Measurements from ENCODE around the gene SPAG6.

SPAG6 gene

DNA sequence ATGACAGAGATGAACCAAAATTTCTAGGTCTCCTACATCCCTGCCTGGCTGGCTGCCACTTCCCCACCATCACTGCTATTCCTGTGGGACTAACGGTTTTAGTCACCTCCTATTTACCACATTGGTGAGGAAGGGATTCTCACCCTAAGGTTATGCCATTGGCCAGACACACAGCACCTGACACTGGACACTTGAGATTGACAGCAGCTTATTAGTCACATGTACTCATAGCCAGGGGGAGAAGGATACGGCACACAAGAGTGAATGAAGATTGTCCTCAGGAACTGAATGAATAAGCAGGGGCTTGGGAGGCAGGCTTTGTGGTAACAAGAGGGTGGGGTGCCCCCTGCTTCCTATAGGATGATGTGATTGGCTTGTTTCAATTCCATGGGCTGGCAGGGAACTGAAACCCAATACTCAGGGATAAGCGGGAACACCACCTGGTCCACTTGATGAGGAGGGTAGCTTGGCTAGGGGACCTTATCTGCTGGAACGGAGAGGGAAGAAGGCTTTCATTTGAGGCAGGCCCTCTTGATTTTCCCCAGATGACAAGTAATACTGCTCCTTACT lies 99.0 kb downstream of the SPAG6 start:
- DNase-seq: no peak
- no peak for TF ChIP-seq POLR2A (IDR thresholded peaks at IDR 0.05; ENCODE audit: low read length)
- no peak for TF ChIP-seq GATA1 (IDR thresholded peaks at IDR 0.05; ENCODE audit: low read depth, low read length)

DNA sequence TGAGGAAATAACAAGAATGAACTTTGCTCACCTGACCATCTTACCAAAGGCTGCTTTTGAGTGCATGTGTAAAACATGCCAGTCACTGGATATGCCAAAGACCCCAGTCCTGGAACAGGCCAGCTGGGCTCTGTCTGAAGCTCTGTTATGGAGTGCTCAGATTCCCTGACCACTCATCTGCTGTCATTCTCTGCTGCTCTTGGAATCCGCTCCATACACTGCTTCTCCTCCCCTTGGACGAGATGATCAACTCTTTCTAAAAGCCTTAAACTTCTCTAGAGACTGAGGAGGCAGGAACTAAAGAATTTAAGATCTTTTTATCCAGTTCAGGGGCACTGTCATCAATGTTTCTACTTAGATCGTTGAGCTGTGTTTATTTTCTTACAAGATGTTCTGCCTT lies 100.2 kb downstream of the SPAG6 start:
- no peak for DNase-seq
- TF ChIP-seq POLR2A (IDR thresholded peaks at IDR 0.05; ENCODE audit: low read length): no peak
- TF ChIP-seq GATA1 (IDR thresholded peaks at IDR 0.05; ENCODE audit: low read depth, low read length): no peak

DNA sequence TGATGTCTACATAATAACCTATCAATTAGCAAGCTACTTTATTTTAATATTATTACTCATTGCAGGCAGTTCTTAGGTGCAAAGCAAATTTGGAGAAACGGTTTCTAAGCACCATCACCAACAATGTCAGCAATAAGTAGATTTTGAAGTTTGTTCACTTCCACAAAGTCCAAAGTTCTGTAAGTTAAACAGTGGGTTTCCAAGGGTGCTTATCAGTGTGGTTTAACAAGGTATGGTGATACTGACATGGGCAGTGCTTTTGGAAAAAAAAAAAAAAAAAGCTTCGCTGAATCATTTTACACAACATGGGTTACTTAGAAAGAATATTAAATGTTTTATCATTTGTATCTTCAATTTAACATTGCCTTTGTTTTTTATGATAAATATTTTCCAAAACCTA lies 101.8 kb downstream of the SPAG6 start:
- TF ChIP-seq POLR2A (IDR thresholded peaks at IDR 0.05; ENCODE audit: low read length) (no peak), GATA1 (IDR thresholded peaks at IDR 0.05; ENCODE audit: low read depth, low read length) (no peak)
- no peak for DNase-seq

DNA sequence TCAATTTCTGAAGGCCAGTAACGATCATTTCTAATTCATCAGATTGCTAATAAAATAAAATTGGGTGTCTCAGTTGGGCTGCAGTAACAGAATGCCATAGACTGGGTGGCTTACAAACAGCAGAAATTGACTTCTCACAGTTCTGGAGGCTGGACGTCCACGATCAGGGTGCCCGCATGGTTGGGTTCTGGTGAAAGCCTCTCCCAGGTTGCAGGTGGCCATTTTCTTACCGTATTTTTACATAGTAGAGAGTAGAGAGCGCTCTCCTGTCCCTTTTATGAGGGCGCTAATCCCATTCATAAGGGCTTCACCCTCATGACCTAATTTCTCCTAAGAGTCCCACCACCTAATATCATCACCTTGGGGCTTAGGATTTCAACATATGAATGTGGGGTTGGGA lies 106.0 kb downstream of the SPAG6 start:
- no peak for DNase-seq
- TF ChIP-seq POLR2A (IDR thresholded peaks at IDR 0.05; ENCODE audit: low read length) (no peak), GATA1 (IDR thresholded peaks at IDR 0.05; ENCODE audit: low read depth, low read length) (no peak)

DNA sequence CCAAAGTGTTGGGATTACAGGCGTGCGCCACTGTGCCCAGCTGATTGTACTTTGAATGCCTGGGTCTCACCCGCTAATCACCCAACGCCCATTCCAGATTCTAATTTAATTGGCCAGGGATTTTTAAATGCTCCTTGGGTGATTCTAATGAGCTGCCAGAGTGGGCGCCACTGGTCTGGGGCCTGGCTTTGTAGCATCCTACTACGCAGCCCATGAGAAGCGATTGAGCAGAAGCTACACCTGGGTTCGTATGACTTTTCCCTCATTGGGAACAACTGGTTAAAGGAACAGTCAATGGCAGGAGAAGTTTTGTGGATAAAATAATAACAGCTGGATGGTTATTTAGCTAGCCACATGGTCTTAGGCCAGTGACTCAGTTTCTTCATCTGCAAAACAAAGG lies 108.0 kb downstream of the SPAG6 start:
- no peak for TF ChIP-seq GATA1 (IDR thresholded peaks at IDR 0.05; ENCODE audit: low read depth, low read length)
- no peak for TF ChIP-seq POLR2A (IDR thresholded peaks at IDR 0.05; ENCODE audit: low read length)
- peak in 1 of 2 experiments; percentile 7 for DNase-seq

DNA sequence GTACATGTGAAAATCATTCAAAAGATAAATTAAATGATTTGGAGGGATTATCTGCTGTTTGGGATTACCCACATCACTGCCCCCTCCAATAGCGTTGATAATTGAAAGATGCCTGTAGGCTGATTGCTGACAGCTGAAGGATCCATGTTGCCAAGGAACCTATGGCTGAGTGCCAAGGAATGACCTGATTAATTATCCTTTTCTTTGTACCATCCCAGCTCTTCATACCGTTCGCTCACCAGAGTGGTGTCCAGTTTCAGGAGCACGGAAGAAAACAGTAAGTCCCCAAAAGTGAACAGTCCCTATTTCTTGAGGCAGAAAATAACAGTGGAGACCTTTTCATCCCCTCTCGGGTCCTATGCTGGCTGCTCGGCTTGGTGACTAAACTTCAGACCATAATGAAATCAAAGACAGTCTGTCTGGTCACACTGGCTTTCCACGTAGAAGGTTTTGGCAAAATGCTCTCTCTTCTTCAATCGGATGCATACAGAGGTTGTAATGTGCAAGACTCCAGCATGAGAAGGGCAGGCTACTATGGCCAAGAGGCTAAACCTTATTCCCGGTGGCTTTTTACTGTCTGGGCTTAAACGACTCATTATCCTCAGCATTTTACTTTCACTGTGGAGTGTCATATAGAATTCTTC lies 108.8 kb downstream of the SPAG6 start:
- TF ChIP-seq POLR2A (IDR thresholded peaks at IDR 0.05; ENCODE audit: low read length) (no peak), GATA1 (IDR thresholded peaks at IDR 0.05; ENCODE audit: low read depth, low read length) (no peak)
- DNase-seq: no peak

DNA sequence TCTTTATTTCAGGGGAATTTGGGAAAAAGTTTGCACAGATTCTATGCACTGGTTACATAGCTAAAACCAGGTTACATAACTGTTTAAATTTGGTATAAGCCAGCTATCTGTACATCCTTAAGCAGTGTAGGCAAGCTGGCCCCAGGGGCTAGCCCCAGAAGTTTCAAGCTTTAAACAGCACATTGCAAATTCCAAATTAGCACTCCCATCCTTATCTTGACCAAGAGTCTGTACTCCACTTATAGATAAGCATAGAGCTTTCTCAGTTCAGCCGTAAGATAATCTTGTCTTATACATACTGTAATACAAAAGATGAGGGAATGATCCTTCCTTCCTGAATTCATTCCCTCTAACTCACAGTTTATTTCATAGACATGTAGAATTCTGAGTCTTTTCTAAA lies 109.3 kb downstream of the SPAG6 start:
- TF ChIP-seq POLR2A (IDR thresholded peaks at IDR 0.05; ENCODE audit: low read length) (no peak), GATA1 (IDR thresholded peaks at IDR 0.05; ENCODE audit: low read depth, low read length) (no peak)
- peak; percentile 19 to 63 for DNase-seq

DNA sequence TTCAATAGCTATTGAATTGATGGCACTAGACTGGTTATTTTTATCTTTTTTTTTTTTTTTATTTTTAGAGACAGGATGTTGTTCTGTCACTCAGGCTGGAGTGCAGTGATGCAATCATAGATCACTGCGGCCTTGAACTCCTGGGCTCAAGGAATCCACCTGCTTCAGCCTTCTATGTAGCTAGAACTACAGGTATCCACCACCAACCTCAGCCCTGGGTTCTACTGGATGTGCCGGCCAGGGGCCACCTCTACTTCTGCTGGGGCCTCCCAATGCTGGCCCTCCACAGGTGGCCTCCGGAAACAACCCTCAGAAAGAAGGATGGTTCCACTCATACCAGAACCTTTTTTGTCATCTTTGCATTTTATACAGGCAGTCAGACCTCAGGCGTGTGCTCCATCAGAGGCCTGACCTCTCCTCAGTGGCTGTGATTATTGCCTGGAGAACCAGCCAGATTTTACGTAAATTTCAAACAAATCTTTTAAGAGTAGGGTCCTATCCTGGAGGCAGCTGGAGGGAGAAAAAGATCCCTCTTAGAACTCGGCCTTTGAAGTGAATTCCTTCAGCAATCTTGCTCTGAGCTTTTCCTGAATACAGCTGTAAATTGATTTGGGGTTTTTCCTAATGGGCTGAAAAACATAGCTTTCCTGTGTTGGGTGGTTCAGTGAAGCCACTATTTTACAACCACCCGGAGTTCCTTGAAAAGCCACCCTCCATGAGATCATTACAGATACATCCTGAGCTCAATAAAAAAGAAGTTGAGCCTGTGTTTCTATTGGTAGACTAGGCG lies 110.0 kb downstream of the SPAG6 start:
- TF ChIP-seq GATA1 (IDR thresholded peaks at IDR 0.05; ENCODE audit: low read depth, low read length): no peak
- no peak for TF ChIP-seq POLR2A (IDR thresholded peaks at IDR 0.05; ENCODE audit: low read length)
- no peak for DNase-seq

DNA sequence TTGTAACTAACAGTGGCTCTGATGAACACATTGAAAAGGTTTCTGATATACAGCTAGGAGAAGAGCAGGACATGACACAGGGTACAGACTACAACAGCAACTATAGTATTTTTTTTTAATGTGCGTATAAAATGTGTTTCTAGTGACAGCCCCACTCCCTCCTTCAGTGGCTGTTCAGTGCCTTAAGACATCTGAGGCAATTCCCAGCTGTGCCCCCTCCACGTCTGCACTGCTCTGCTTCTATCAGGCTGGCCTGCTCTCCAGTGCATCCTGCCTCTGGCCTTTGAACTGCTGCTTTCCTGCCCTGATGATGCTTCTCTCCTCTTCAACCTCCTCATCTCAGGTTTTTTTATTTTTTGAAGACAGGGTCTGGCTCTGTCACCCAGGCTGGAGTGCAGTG lies 111.2 kb downstream of the SPAG6 start:
- no peak for DNase-seq
- no peak for TF ChIP-seq POLR2A (IDR thresholded peaks at IDR 0.05; ENCODE audit: low read length)
- no peak for TF ChIP-seq GATA1 (IDR thresholded peaks at IDR 0.05; ENCODE audit: low read depth, low read length)

DNA sequence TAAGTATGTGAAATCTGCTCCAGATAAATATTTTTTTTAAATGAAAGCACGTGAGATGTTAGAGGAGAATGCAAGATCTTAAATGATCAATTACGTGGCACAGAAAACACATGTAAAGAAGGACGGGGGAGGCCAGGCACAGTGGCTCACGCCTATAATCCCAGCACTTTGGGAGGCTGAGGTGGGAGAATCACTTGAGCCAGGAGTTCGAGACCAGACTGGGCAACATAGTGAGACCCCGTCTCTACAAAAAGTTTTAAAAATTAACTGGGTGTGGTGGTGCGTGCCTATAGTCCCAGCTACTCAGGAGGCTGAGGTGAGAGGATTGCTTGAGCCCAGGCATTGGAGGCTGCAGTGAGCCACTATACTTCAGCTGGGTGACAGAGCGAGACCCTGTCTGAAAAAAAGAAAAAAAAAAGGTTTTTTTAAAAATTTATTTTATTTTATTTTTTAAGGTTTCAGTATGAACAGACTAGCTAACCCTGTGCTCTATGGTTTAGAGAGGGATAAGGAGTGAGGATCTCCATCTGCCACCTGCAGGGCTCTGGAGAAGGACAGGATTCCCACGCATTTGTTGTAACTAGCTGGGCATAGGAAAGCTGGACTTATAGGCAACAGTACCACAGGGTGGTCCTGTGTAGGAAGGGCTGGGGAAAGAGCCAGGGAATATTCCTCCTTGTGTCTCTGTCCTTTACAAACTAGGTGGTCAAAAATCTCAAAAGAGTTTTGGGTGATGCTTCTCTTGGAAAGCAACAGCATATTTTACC lies 113.2 kb downstream of the SPAG6 start:
- no peak for DNase-seq
- TF ChIP-seq POLR2A (IDR thresholded peaks at IDR 0.05; ENCODE audit: low read length) (no peak), GATA1 (IDR thresholded peaks at IDR 0.05; ENCODE audit: low read depth, low read length) (no peak)

DNA sequence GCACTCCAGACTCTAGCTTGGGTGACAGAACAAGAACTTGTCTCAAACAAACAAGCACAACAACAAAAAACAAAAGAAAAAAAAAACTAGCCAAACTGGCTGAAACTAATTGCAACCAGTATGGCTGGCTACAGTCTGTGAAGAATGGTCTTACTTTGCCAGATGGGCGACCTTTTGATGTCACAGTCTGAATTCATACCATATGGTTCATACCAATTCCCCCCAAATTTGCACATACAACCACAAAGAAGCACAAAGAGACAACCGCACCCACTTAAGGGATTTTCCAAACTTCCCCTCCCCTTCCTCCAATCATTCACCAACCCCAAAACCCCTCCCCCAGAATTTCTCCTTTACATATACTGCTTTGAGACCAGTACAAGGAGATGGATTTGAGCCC lies 114.2 kb downstream of the SPAG6 start:
- TF ChIP-seq GATA1 (IDR thresholded peaks at IDR 0.05; ENCODE audit: low read depth, low read length): no peak
- no peak for TF ChIP-seq POLR2A (IDR thresholded peaks at IDR 0.05; ENCODE audit: low read length)
- no peak for DNase-seq

DNA sequence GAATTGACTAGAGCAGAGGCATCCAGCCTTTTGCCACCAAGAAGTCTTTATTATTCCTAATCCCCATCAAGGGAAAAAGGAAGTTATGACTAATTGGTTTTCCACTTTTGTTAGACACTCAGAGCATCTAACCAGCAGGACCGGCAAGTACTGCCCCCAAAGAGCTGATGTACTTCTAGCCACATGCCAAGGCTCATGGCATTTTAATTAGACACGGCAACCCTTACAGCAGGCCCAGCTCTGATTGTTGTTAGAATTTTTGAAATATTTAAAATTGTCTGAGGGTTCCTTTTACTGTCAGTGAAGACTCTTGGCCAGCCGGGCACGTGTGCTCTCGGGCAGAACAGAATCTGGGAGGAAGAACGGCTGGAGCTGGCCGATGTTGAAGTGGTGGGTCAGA lies 114.8 kb downstream of the SPAG6 start:
- TF ChIP-seq POLR2A (IDR thresholded peaks at IDR 0.05; ENCODE audit: low read length): no peak
- TF ChIP-seq GATA1 (IDR thresholded peaks at IDR 0.05; ENCODE audit: low read depth, low read length): no peak
- no peak for DNase-seq

DNA sequence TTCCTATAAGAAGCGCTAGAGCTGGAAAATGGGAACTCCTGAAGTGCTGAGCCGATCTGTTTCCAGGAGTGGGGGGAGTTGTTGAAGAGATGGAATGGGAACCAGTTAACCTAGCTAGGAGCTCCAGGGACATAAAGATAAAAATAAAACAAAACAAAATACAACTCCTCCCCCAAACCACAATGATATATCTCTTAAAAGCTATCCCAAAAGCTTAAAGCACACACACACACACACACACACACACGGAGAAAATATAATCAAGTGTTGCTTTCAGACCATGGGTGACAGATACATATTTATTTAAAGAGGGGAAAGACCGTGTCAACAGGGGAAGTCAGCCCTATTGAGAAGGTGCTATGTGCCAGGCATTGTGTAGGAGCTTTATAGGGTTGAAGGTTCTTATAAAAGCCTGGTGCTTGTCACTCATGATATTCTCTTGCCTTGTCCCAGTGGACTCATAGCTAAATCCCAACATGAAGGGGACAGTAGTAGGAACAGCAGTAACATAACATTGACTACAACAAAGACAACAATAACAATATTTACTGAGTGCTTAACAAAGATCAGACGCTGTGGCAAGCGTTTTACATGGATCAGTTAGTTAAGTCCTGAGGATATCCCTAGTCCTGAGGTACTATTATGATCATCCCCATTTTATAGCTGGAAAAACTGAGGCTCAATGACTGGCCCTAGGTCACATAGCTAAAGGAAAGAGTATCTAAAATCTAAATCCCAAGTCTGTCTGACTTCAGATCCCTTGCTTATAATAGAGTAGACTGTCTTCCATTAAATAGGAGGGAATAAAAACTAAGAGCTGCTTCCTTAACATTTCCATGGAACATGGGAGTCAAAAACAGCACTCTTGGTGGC lies 115.5 kb downstream of the SPAG6 start:
- TF ChIP-seq GATA1 (IDR thresholded peaks at IDR 0.05; ENCODE audit: low read depth, low read length) (no peak), POLR2A (IDR thresholded peaks at IDR 0.05; ENCODE audit: low read length) (no peak)
- DNase-seq: no peak

Data from erythroblast (primary cell).